ENCODE results near the gene TARBP1. TPM values are rescaled to one million over a fixed set of nuclear protein-coding genes. Genes with fewer than 3 reads are reported as not detected.

Gene TARBP1
- total RNA-seq, 1 donor from 2014 or later = 60.4 TPM

- DNase-seq (ENCODE audit: low spot score, unreplicated experiment) = no peak
- no peaks in the 10 kb centered on the region for H3K9me3 Mint-ChIP-seq (ENCODE audit: low read depth)
- peaks cover 25% of the 10 kb centered on the region for H3K4me1 Mint-ChIP-seq (ENCODE audit: low read depth)
- no peak overlapping the region for H3K4me3 Mint-ChIP-seq (ENCODE audit: low read depth)
- H3K36me3 Mint-ChIP-seq (ENCODE audit: insufficient read depth) = no peaks in the 10 kb centered on the region
- no peak overlapping the region for H3K27ac Mint-ChIP-seq
- TF ChIP-seq CTCF (IDR thresholded peaks at IDR 0.05; ENCODE audit: unreplicated experiment) = no peak
- no peaks in the 10 kb centered on the region for H3K27me3 Mint-ChIP-seq
These were observed 10.7 kb upstream of the TARBP1 start for GRCh38 chr1:234489698-234490077.

- no peaks in the 10 kb centered on the region for H3K9me3 Mint-ChIP-seq (ENCODE audit: low read depth)
- peak overlapping the region; percentile 41 for H3K27ac Mint-ChIP-seq
- no peak for TF ChIP-seq CTCF (IDR thresholded peaks at IDR 0.05; ENCODE audit: unreplicated experiment)
- no peak for DNase-seq (ENCODE audit: low spot score, unreplicated experiment)
- H3K36me3 Mint-ChIP-seq (ENCODE audit: insufficient read depth) = no peaks in the 10 kb centered on the region
- H3K4me3 Mint-ChIP-seq (ENCODE audit: low read depth) = no peak overlapping the region
- H3K27me3 Mint-ChIP-seq = no peaks in the 10 kb centered on the region
- H3K4me1 Mint-ChIP-seq (ENCODE audit: low read depth) = peaks cover 25% of the 10 kb centered on the region
These were observed 10.2 kb upstream of the TARBP1 start for GRCh38 chr1:234489007-234489697.

GRCh38 chr1:234488054-234489006, 9.4 kb upstream of the TARBP1 start:
- DNase-seq (ENCODE audit: low spot score, unreplicated experiment) = no peak
- no peak overlapping the region for H3K4me3 Mint-ChIP-seq (ENCODE audit: low read depth)
- H3K36me3 Mint-ChIP-seq (ENCODE audit: insufficient read depth) = no peaks in the 10 kb centered on the region
- H3K27me3 Mint-ChIP-seq = no peaks in the 10 kb centered on the region
- no peak for TF ChIP-seq CTCF (IDR thresholded peaks at IDR 0.05; ENCODE audit: unreplicated experiment)
- peak overlapping the region; percentile 10 for H3K27ac Mint-ChIP-seq
- no peaks in the 10 kb centered on the region for H3K9me3 Mint-ChIP-seq (ENCODE audit: low read depth)
- peaks cover 25% of the 10 kb centered on the region for H3K4me1 Mint-ChIP-seq (ENCODE audit: low read depth)

- peaks cover 25% of the 10 kb centered on the region for H3K4me1 Mint-ChIP-seq (ENCODE audit: low read depth)
- H3K4me3 Mint-ChIP-seq (ENCODE audit: low read depth) = no peak overlapping the region
These were observed 8.2 kb upstream of the TARBP1 start for GRCh38 chr1:234486858-234487840.

More at GRCh38 chr1:234486858-234487840, 8.2 kb upstream of the TARBP1 start:
- peak; percentile 50 for TF ChIP-seq CTCF (IDR thresholded peaks at IDR 0.05; ENCODE audit: unreplicated experiment)
- H3K27me3 Mint-ChIP-seq = peaks cover 11% of the 10 kb centered on the region
- no peaks in the 10 kb centered on the region for H3K36me3 Mint-ChIP-seq (ENCODE audit: insufficient read depth)
- H3K27ac Mint-ChIP-seq = no peak overlapping the region
- H3K9me3 Mint-ChIP-seq (ENCODE audit: low read depth) = no peaks in the 10 kb centered on the region
- DNase-seq (ENCODE audit: low spot score, unreplicated experiment) = no peak

All from progenitor cell of endocrine pancreas (in vitro differentiated cells).